H9 (cell line): Measurements from ENCODE around the gene JKAMP. TPM values are rescaled to one million over a fixed set of nuclear protein-coding genes. Genes with fewer than 3 reads are reported as not detected.

Experiments used
- DNase-seq: peaks from one replicate; pipeline ENCODE4 v3.0.0-alpha.2; 2017
- H2AFZ ChIP-seq: one replicate; pipeline ENCODE4 v1.6.1; 2013; ENCODE audit warnings: mild to moderate bottlenecking, low read length, control low read depth, moderate library complexity
- H2AK5ac ChIP-seq: 2 replicates; pipeline ENCODE4 v1.6.1; 2013; ENCODE audit warnings: low read length, control low read depth, mixed read lengths; ENCODE audit not compliant: insufficient read length
- H2BK120ac ChIP-seq: one replicate; pipeline ENCODE4 v1.6.1; 2013; ENCODE audit warnings: low read depth, mild to moderate bottlenecking, low read length, control low read depth, inconsistent platforms; ENCODE audit not compliant: poor library complexity, severe bottlenecking
- H2BK12ac ChIP-seq: 2 replicates; pipeline ENCODE4 v1.6.1; 2013; ENCODE audit warnings: low read length, control low read depth, mixed read lengths, low read depth; ENCODE audit not compliant: insufficient read length
- H2BK15ac ChIP-seq: 2 replicates; pipeline ENCODE4 v1.6.1; 2013; ENCODE audit warnings: low read depth, low read length, control low read depth
- H2BK20ac ChIP-seq: one replicate; pipeline ENCODE4 v1.6.1; 2013; ENCODE audit warnings: low read depth, mild to moderate bottlenecking, low read length, control low read depth, inconsistent platforms; ENCODE audit not compliant: poor library complexity, severe bottlenecking
- H2BK5ac ChIP-seq: 2 replicates; pipeline ENCODE4 v1.6.1; 2013; ENCODE audit warnings: low read length, control low read depth, mixed read lengths; ENCODE audit not compliant: insufficient read length
- H3K14ac ChIP-seq: 2 replicates; pipeline ENCODE4 v1.6.1; 2013; ENCODE audit warnings: low read length, control low read depth; ENCODE audit not compliant: insufficient read depth
- H3K18ac ChIP-seq: 2 replicates; pipeline ENCODE4 v1.6.1; 2013; ENCODE audit warnings: low read depth, mild to moderate bottlenecking, mixed read lengths, low read length, control low read depth; ENCODE audit not compliant: insufficient read length
- H3K23ac ChIP-seq: 2 replicates; pipeline ENCODE4 v1.6.1; 2013; ENCODE audit warnings: low read length, control low read depth, mixed read lengths, low read depth; ENCODE audit not compliant: insufficient read length
- H3K23me2 ChIP-seq: 2 replicates; pipeline ENCODE4 v1.6.1; 2013; ENCODE audit warnings: low read depth, mild to moderate bottlenecking, mixed read lengths, low read length, control low read depth; ENCODE audit not compliant: insufficient read length, poor library complexity, severe bottlenecking
- H3K27ac ChIP-seq: 2 replicates; pipeline ENCODE4 v1.5.1; 2013; ENCODE audit warnings: low read length, control low read depth, mixed read lengths, low read depth; ENCODE audit not compliant: insufficient read length
- H3K27me3 ChIP-seq: 2 replicates; pipeline ENCODE4 v1.6.1; 2013; ENCODE audit warnings: low read length, control low read depth, inconsistent platforms; ENCODE audit not compliant: insufficient read depth
- H3K4ac ChIP-seq: 2 replicates; pipeline ENCODE4 v1.6.1; 2013; ENCODE audit warnings: low read depth, mild to moderate bottlenecking, control low read depth, inconsistent platforms, low read length, moderate library complexity
- H3K4me1 ChIP-seq: 2 replicates; pipeline ENCODE4 v1.6.1; 2013; ENCODE audit warnings: low read length, control low read depth, inconsistent platforms; ENCODE audit not compliant: insufficient read depth
- H3K4me2 ChIP-seq: 2 replicates; pipeline ENCODE4 v1.6.1; 2013; ENCODE audit warnings: low read length, control low read depth, mixed read lengths; ENCODE audit not compliant: insufficient read length, insufficient read depth
- H3K56ac ChIP-seq: 2 replicates; pipeline ENCODE4 v1.6.1; 2013; ENCODE audit warnings: low read depth, mild to moderate bottlenecking, mixed read lengths, low read length, control low read depth; ENCODE audit not compliant: insufficient read length
- H3K79me1 ChIP-seq: 2 replicates; pipeline ENCODE4 v1.6.1; 2013; ENCODE audit warnings: low read depth, mild to moderate bottlenecking, moderate library complexity, low read length, control low read depth, inconsistent platforms; ENCODE audit not compliant: insufficient read depth, poor library complexity, severe bottlenecking
- H3K79me2 ChIP-seq: 2 replicates; pipeline ENCODE4 v1.6.1; 2013; ENCODE audit warnings: low read length, control low read depth, inconsistent platforms; ENCODE audit not compliant: insufficient read depth
- H3K9ac ChIP-seq: 2 replicates; pipeline ENCODE4 v1.6.1; 2013; ENCODE audit warnings: low read length, control low read depth, mixed read lengths; ENCODE audit not compliant: insufficient read length; ENCODE audit errors: extremely low read depth
- H3K9me3 ChIP-seq: one replicate; pipeline ENCODE4 v1.6.1; 2013; ENCODE audit warnings: low read depth, low read length, inconsistent platforms; ENCODE audit not compliant: control insufficient read depth
- H3T11ph ChIP-seq: one replicate; pipeline ENCODE4 v1.6.1; 2013; ENCODE audit warnings: mild to moderate bottlenecking, low read length, control low read depth, inconsistent platforms
- H4K20me1 ChIP-seq: one replicate; pipeline ENCODE4 v1.6.1; 2013; ENCODE audit not compliant: control insufficient read depth, insufficient read length, insufficient read depth
- H4K5ac ChIP-seq: 2 replicates; pipeline ENCODE4 v1.6.1; 2013; ENCODE audit warnings: low read depth, mild to moderate bottlenecking, mixed read lengths, low read length, control low read depth; ENCODE audit not compliant: insufficient read length
- H4K8ac ChIP-seq: replicated peaks from 2 replicates; pipeline ENCODE4 v1.6.1; 2013; ENCODE audit warnings: low read length, control low read depth, mixed read lengths, low read depth; ENCODE audit not compliant: insufficient read length
- H4K91ac ChIP-seq: 2 replicates; pipeline ENCODE4 v1.6.1; 2013; ENCODE audit warnings: low read depth, mild to moderate bottlenecking, moderate library complexity, mixed read lengths, low read length, control low read depth; ENCODE audit not compliant: insufficient read length
- H3K27ac Mint-ChIP-seq, 3 experiments: 2 replicates in 2 of 3; 3 replicates in 1 of 3; pipeline ENCODE4 v1.8.0; 2020 to 2021; ENCODE audit warnings: mixed read lengths in 3 of 3, mild to moderate bottlenecking in 1 of 3, moderate library complexity in 1 of 3
- H3K27me3 Mint-ChIP-seq: 2 replicates; pipeline ENCODE4 v1.8.0; 2021; ENCODE audit warnings: low read depth, mild to moderate bottlenecking, moderate library complexity, mixed read lengths
- H3K36me3 Mint-ChIP-seq, 3 experiments: 2 replicates in 2 of 3; 3 replicates in 1 of 3; pipeline ENCODE4 v1.8.0; 2020 to 2021; ENCODE audit warnings: low read depth in 3 of 3, mixed read lengths in 3 of 3; ENCODE audit not compliant: insufficient read depth in 1 of 3
- H3K4me1 Mint-ChIP-seq, 2 experiments: 2 replicates each; pipeline ENCODE4 v1.8.0; 2020; ENCODE audit warnings: mixed read lengths in 2 of 2
- H3K4me3 Mint-ChIP-seq, 2 experiments: 2 replicates in 1 of 2; 3 replicates in 1 of 2; pipeline ENCODE4 v1.8.0; 2020 to 2021; ENCODE audit warnings: mild to moderate bottlenecking in 2 of 2, mixed read lengths in 2 of 2, moderate library complexity in 1 of 2
- H3K9me3 Mint-ChIP-seq, 2 experiments: 2 replicates in 1 of 2; 3 replicates in 1 of 2; pipeline ENCODE4 v1.8.0; 2020; ENCODE audit warnings: mild to moderate bottlenecking in 2 of 2, mixed read lengths in 2 of 2, moderate library complexity in 1 of 2
- CTCF ChIP-seq: fragments of 200-600 bp; sonication (generic); conservative IDR thresholded peaks from 3 replicates; pipeline ENCODE4 v1.8.0; 2021; ENCODE audit warnings: antibody characterized with exemption, mild to moderate bottlenecking
- WGBS: extraction: QIAGEN DNeasy Blood & Tissue Kit; methylation state at CpG from one replicate; pipeline ENCODE4 v1.1.7; 2013; ENCODE audit warnings: missing lambda C conversion rate, low lambda C conversion rate, mixed read lengths; ENCODE audit not compliant: insufficient read length; ENCODE audit errors: extremely low coverage; 5-methylcytosine and 5-hydroxymethylcytosine counted together
- total RNA-seq: library from RNA; stranded (reverse); gene quantifications from 2 replicates; pipeline ENCODE4 v1.2.1, GENCODE V29; 2021

The JKAMP gene
- total RNA-seq, 1 experiment from 2014 or later = 33.8 TPM

- Histone ChIP-seq H3K14ac (no peak overlapping the region), H2BK15ac (no peak overlapping the region), H3K79me1 (no peaks in the 10 kb centered on the region), H2AFZ (no peak overlapping the region), H3K27me3 (no peaks in the 10 kb centered on the region), H4K91ac (no peak overlapping the region), H3K79me2 (no peaks in the 10 kb centered on the region), H3K9me3 (no peaks in the 10 kb centered on the region), H3K23me2 (no peaks in the 10 kb centered on the region), H3K4me2 (no peak overlapping the region), H3K18ac (no peak overlapping the region), H2BK20ac (no peak overlapping the region), H3K4me1 (no peaks in the 10 kb centered on the region), H4K8ac (no peak overlapping the region), H2BK5ac (no peak overlapping the region), H3K23ac (no peak overlapping the region), H3K4ac (no peak overlapping the region), H3K9ac (no peak overlapping the region), H3T11ph (no peak overlapping the region), H3K56ac (no peak overlapping the region), H2AK5ac (no peak overlapping the region), H2BK120ac (no peak overlapping the region), H4K20me1 (no peaks in the 10 kb centered on the region), H3K27ac (no peak overlapping the region), H2BK12ac (no peak overlapping the region), H4K5ac (no peak overlapping the region)
- Mint-ChIP-seq H3K36me3 (no peaks in the 10 kb centered on the region), H3K9me3 (no peaks in the 10 kb centered on the region), H3K4me1 (peaks cover 8% of the 10 kb centered on the region in 2 experiments), H3K27me3 (no peaks in the 10 kb centered on the region), H3K4me3 (no peak overlapping the region), H3K27ac (no peak overlapping the region)
- WGBS = no CpG with 5 or more reads among the region's 2 CpGs
- DNase-seq = no peak
- no peak for TF ChIP-seq CTCF
Observed at GRCh38 chr14:59541731-59542130, 57.4 kb downstream of the JKAMP start.
